ENCODE measurements around the gene ZNF883. TPM values are rescaled to one million over a fixed set of nuclear protein-coding genes. Genes with fewer than 3 reads are reported as not detected.
"Not testable (repeated sequence)": the region's sequence is repeated elsewhere in the genome, so short reads cannot be mapped to it uniquely, and the experiment has no call there.

The ZNF883 gene
- 2.4 and 2.5 TPM in 2 replicates for polyA plus RNA-seq (2013)

- no peak within 1 kb of the TSS for H2AK5ac ChIP-seq (ENCODE audit: low read length)
- H3K18ac ChIP-seq (ENCODE audit: low read length): no peak within 1 kb of the TSS
- H4K8ac ChIP-seq (ENCODE audit: low read depth, low read length): peak within 1 kb of the TSS; percentile 63
- H2BK5ac ChIP-seq (ENCODE audit: low read depth, low read length, poor library complexity): no peak within 1 kb of the TSS
- H3K9ac ChIP-seq (ENCODE audit: low read length): no peak within 1 kb of the TSS
- no peak within 1 kb of the TSS for H3K23ac ChIP-seq (ENCODE audit: low read length)
- H2BK12ac ChIP-seq (ENCODE audit: low read length): no peak within 1 kb of the TSS
- no peak within 1 kb of the TSS for H4K12ac ChIP-seq (ENCODE audit: low read depth, low read length)
- no peaks in the 10 kb centered on the region for H3K79me2 ChIP-seq (ENCODE audit: control insufficient read depth, insufficient read depth, low read length, poor library complexity)
- peak within 1 kb of the TSS; percentile 59 for H3K4me2 ChIP-seq (ENCODE audit: low read length)
- peak in 1 of 2 donors; percentile 1 for DNase-seq
- H3K4me1 ChIP-seq (ENCODE audit: control insufficient read depth in 1 of 2, insufficient read depth in 2 of 2, low read length in 2 of 2): peaks cover 0 to 3% of the 10 kb centered on the region in 2 experiments
- no peaks in the 10 kb centered on the region for H3K36me3 ChIP-seq (ENCODE audit: control insufficient read depth in 1 of 2, insufficient read depth in 2 of 2, low read length in 2 of 2)
- no CpG with 5 or more reads among the region's 30 CpGs for WGBS (ENCODE audit: extremely low coverage, insufficient coverage, insufficient read length)
- H2AFZ ChIP-seq (ENCODE audit: insufficient read depth, low read length, poor library complexity): peak within 1 kb of the TSS; percentile 78
- no peak within 1 kb of the TSS for H4K91ac ChIP-seq (ENCODE audit: low read depth, low read length)
- H3K4ac ChIP-seq (ENCODE audit: low read depth, low read length): no peak within 1 kb of the TSS
- peak within 1 kb of the TSS; percentile 67 for H3K4me3 ChIP-seq (ENCODE audit: low read depth, low read length)
- H3K79me1 ChIP-seq (ENCODE audit: low read length): no peaks in the 10 kb centered on the region
- no peak within 1 kb of the TSS for H3K14ac ChIP-seq (ENCODE audit: low read length)
- peaks cover 2% of the 10 kb centered on the region for H3K9me3 ChIP-seq (ENCODE audit: insufficient read depth, low read depth, low read length)
- H2BK120ac ChIP-seq (ENCODE audit: insufficient read depth, low read length, poor library complexity): no peak within 1 kb of the TSS
- H3K27ac ChIP-seq (ENCODE audit: low read depth, low read length): no peak within 1 kb of the TSS
- no peaks in the 10 kb centered on the region for H3K27me3 ChIP-seq (ENCODE audit: insufficient read depth, low read length)
These were observed at the start of gene ZNF883 for GRCh38 chr9:113011911-113012381. Gene ZNF883, minus strand, starts transcription at chr9:113012192.

DNA sequence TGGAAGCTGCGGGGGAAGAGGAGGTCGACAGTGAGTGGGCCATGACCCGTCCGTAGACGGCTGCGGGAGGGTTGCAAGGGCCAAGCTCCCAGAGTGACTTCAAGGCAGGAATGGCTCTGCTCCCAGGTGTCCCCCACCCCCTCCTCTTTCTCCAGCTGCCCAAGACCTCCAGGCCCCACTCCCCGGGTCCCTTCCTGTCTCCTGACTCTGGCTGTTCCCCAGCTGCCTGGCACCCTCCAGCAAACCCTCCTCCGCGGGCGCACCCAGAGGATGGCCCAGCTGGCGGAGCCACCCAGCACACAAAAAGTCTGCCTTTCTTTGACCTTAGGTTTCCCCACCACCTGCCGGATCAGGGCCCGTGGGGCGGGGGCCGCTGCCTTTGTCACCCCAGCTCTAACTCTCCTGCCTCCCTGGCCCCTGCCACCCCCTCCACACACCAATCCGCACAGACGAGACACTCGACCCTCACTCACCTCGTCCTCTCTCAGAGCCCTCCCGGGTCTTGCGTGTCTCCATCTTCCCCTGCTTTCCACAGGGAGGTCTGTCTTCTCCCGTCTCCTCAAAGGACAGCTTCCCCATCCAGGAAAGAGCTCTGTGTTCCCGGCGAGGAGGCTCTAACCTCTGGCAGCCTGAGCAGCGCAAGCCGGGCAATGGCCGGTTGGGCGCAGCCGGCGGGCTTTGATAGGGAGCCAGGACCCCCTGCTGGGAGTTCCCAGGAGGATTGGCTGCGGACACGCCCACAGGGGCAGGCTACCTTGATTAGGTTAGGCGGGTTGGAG lies 49.3 kb upstream of the ZNF883 start:
- not testable (repeated sequence) for H3K23ac ChIP-seq (ENCODE audit: low read length); DNase-seq

GRCh38 chr9:113059581-113060284 lies 47.7 kb upstream of the ZNF883 start:
- H3K4me3 ChIP-seq (ENCODE audit: low read depth, low read length); H4K8ac ChIP-seq (ENCODE audit: low read depth, low read length); H3K9ac ChIP-seq (ENCODE audit: low read length); H3K23ac ChIP-seq (ENCODE audit: low read length); H3K27ac ChIP-seq (ENCODE audit: low read depth, low read length); H3K36me3 ChIP-seq (ENCODE audit: control insufficient read depth in 1 of 2, insufficient read depth in 2 of 2, low read length in 2 of 2); H3K18ac ChIP-seq (ENCODE audit: low read length); H4K91ac ChIP-seq (ENCODE audit: low read depth, low read length); H3K79me2 ChIP-seq (ENCODE audit: control insufficient read depth, insufficient read depth, low read length, poor library complexity); H3K79me1 ChIP-seq (ENCODE audit: low read length); H2AFZ ChIP-seq (ENCODE audit: insufficient read depth, low read length, poor library complexity); H2AK5ac ChIP-seq (ENCODE audit: low read length); H3K4me1 ChIP-seq (ENCODE audit: control insufficient read depth in 1 of 2, insufficient read depth in 2 of 2, low read length in 2 of 2); H2BK120ac ChIP-seq (ENCODE audit: insufficient read depth, low read length, poor library complexity); H2BK5ac ChIP-seq (ENCODE audit: low read depth, low read length, poor library complexity); H3K4ac ChIP-seq (ENCODE audit: low read depth, low read length); DNase-seq; H3K14ac ChIP-seq (ENCODE audit: low read length); H3K4me2 ChIP-seq (ENCODE audit: low read length); H4K12ac ChIP-seq (ENCODE audit: low read depth, low read length); H2BK12ac ChIP-seq (ENCODE audit: low read length): not testable (repeated sequence)
- peaks cover 40% of the 10 kb centered on the region for H3K9me3 ChIP-seq (ENCODE audit: insufficient read depth, low read depth, low read length)
- peaks cover 27% of the 10 kb centered on the region for H3K27me3 ChIP-seq (ENCODE audit: insufficient read depth, low read length)
- WGBS (ENCODE audit: extremely low coverage, insufficient coverage, insufficient read length): no CpG with 5 or more reads among the region's 61 CpGs

More for the DNA sequence above, 49.3 kb upstream of the ZNF883 start:
- not testable (repeated sequence) for H4K12ac ChIP-seq (ENCODE audit: low read depth, low read length); H4K8ac ChIP-seq (ENCODE audit: low read depth, low read length); H3K27ac ChIP-seq (ENCODE audit: low read depth, low read length); H2AFZ ChIP-seq (ENCODE audit: insufficient read depth, low read length, poor library complexity); H3K79me2 ChIP-seq (ENCODE audit: control insufficient read depth, insufficient read depth, low read length, poor library complexity); H2BK120ac ChIP-seq (ENCODE audit: insufficient read depth, low read length, poor library complexity); H4K91ac ChIP-seq (ENCODE audit: low read depth, low read length); H3K18ac ChIP-seq (ENCODE audit: low read length); H3K4ac ChIP-seq (ENCODE audit: low read depth, low read length); H3K4me2 ChIP-seq (ENCODE audit: low read length); H3K4me1 ChIP-seq (ENCODE audit: control insufficient read depth in 1 of 2, insufficient read depth in 2 of 2, low read length in 2 of 2); H3K4me3 ChIP-seq (ENCODE audit: low read depth, low read length); H2AK5ac ChIP-seq (ENCODE audit: low read length); H3K14ac ChIP-seq (ENCODE audit: low read length); H2BK5ac ChIP-seq (ENCODE audit: low read depth, low read length, poor library complexity); H3K9ac ChIP-seq (ENCODE audit: low read length); H2BK12ac ChIP-seq (ENCODE audit: low read length); H3K79me1 ChIP-seq (ENCODE audit: low read length); H3K36me3 ChIP-seq (ENCODE audit: control insufficient read depth in 1 of 2, insufficient read depth in 2 of 2, low read length in 2 of 2)
- peaks cover 38% of the 10 kb centered on the region for H3K9me3 ChIP-seq (ENCODE audit: insufficient read depth, low read depth, low read length)
- H3K27me3 ChIP-seq (ENCODE audit: insufficient read depth, low read length): peaks cover 27% of the 10 kb centered on the region
- WGBS (ENCODE audit: extremely low coverage, insufficient coverage, insufficient read length): no CpG with 5 or more reads among the region's 33 CpGs

DNA sequence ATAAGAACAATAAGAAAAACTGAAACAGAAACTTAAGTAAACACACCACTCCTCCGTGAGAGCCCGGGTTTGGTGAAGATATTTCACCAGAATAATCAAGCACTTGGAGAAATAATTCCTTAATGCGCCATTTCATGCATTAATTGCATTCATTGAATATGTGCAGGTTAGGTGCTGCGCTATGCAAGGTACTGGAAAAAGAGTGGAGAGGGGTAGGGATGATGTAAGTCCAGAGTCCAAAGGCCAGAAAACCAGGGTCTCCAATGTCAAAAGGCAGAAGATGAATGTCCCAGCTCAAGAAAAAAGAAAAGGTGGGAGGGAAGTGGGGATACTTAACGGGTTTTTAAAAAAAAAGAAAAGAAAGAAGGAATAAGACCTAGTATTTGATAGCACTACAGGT lies 45.2 kb upstream of the ZNF883 start:
- peaks cover 29% of the 10 kb centered on the region for H3K9me3 ChIP-seq (ENCODE audit: insufficient read depth, low read depth, low read length)
- no peak overlapping the region for H3K18ac ChIP-seq (ENCODE audit: low read length)
- H3K27ac ChIP-seq (ENCODE audit: low read depth, low read length): no peak overlapping the region
- peaks cover 1% of the 10 kb centered on the region for H3K79me2 ChIP-seq (ENCODE audit: control insufficient read depth, insufficient read depth, low read length, poor library complexity)
- no peaks in the 10 kb centered on the region for H3K79me1 ChIP-seq (ENCODE audit: low read length)
- no peak overlapping the region for H2BK5ac ChIP-seq (ENCODE audit: low read depth, low read length, poor library complexity)
- WGBS (ENCODE audit: extremely low coverage, insufficient coverage, insufficient read length): no CpG with 5 or more reads among the region's 5 CpGs
- no peak overlapping the region for H3K4me3 ChIP-seq (ENCODE audit: low read depth, low read length)
- no peak overlapping the region for H2AFZ ChIP-seq (ENCODE audit: insufficient read depth, low read length, poor library complexity)
- no peak overlapping the region for H3K14ac ChIP-seq (ENCODE audit: low read length)
- peaks cover 0 to 6% of the 10 kb centered on the region in 2 experiments for H3K4me1 ChIP-seq (ENCODE audit: control insufficient read depth in 1 of 2, insufficient read depth in 2 of 2, low read length in 2 of 2)
- no peak overlapping the region for H4K8ac ChIP-seq (ENCODE audit: low read depth, low read length)
- H3K4me2 ChIP-seq (ENCODE audit: low read length): no peak overlapping the region
- no peaks in the 10 kb centered on the region for H3K36me3 ChIP-seq (ENCODE audit: control insufficient read depth in 1 of 2, insufficient read depth in 2 of 2, low read length in 2 of 2)
- H3K27me3 ChIP-seq (ENCODE audit: insufficient read depth, low read length): peaks cover 20% of the 10 kb centered on the region
- H3K23ac ChIP-seq (ENCODE audit: low read length): no peak overlapping the region
- no peak for DNase-seq
- H4K12ac ChIP-seq (ENCODE audit: low read depth, low read length): no peak overlapping the region
- H4K91ac ChIP-seq (ENCODE audit: low read depth, low read length): no peak overlapping the region
- H2BK12ac ChIP-seq (ENCODE audit: low read length): no peak overlapping the region
- no peak overlapping the region for H3K9ac ChIP-seq (ENCODE audit: low read length)
- no peak overlapping the region for H2BK120ac ChIP-seq (ENCODE audit: insufficient read depth, low read length, poor library complexity)
- no peak overlapping the region for H3K4ac ChIP-seq (ENCODE audit: low read depth, low read length)
- no peak overlapping the region for H2AK5ac ChIP-seq (ENCODE audit: low read length)
